ENCODE measurements around the gene AMD1.

The AMD1 gene

DNA sequence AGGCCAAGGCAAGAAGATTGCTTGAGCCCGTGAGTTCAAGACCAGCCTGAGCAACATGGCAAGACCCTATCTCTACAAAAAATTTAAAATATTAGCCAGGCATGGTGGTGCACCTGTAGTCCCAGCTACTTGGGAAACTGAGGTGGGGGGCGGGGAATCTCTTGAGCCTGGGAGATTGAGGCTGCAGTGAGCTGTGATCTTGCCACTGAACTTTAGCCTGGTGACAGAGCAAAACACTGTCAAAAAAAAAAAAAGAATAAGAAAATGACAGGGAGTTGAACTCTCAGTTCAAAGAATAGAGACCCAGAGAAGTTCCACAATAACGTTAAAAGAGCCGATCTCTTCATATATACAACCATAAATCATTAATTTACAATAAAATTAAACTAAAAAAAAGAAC, 24.8 kb upstream of the AMD1 start:
- H3K4me3 ChIP-seq (ENCODE audit: low read depth, low read length): no peak overlapping the region
- TF ChIP-seq, protein P1, sequence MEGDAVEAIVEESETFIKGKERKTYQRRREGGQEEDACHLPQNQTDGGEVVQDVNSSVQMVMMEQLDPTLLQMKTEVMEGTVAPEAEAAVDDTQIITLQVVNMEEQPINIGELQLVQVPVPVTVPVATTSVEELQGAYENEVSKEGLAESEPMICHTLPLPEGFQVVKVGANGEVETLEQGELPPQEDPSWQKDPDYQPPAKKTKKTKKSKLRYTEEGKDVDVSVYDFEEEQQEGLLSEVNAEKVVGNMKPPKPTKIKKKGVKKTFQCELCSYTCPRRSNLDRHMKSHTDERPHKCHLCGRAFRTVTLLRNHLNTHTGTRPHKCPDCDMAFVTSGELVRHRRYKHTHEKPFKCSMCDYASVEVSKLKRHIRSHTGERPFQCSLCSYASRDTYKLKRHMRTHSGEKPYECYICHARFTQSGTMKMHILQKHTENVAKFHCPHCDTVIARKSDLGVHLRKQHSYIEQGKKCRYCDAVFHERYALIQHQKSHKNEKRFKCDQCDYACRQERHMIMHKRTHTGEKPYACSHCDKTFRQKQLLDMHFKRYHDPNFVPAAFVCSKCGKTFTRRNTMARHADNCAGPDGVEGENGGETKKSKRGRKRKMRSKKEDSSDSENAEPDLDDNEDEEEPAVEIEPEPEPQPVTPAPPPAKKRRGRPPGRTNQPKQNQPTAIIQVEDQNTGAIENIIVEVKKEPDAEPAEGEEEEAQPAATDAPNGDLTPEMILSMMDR (conservative IDR thresholded peaks at IDR 0.05; ENCODE audit: low read depth, low read length): no peak
- no peak for DNase-seq (ENCODE audit: low read depth)

DNA sequence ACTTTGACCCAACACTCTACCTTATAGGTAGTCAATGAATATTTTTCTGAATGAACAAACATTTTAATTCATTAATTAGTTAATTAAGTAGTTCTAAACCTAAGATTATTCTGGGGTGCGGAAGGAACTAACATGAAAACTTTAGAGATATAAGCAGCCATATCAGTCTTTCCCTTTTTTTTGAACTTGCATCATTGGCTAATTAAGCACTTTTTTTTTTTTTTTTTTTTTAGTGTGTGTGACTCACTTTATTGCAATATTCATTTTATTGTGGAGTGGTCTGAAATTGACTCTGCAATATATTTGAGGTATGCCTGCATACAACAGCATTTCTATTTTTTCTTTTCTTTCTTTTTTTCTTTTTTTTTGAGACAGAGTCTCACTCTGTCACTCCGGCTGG, 21.8 kb upstream of the AMD1 start:
- H3K4me3 ChIP-seq (ENCODE audit: low read depth, low read length): no peak overlapping the region
- TF ChIP-seq, protein P1 (conservative IDR thresholded peaks at IDR 0.05; ENCODE audit: low read depth, low read length): no peak
- DNase-seq (ENCODE audit: low read depth): no peak

DNA sequence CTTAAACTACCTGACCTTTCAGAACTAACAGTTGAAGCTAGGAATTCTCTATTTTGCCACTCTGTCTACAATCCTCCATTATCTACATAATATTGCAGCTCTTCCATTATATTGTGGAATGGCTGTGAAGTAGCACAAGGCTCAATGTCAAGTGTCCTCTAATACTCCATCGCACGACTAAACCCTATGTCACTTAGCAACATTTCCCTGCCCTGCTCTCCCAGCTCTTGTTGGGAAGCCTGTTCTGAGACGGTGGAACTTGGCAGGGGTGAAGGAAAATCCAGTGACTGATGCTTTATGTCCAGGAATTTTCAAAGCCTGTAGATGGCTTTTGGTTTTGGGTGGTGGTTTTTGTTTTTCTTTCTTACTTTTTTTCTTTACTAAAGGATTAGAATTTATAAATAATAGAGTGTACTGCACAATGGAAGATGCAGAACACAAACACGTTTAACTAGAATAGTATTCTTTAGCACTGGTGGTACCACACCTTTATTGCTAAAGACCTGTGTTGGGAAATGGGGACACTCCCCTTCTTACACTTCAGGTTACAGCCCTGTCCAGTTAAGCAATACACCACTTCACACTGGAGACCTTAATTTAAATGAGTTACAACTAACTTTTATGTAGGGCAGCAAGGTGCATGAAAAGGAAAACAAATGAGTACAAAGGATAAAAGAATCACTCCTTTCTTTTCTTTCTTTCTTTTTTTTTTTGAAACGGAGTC, 20.7 kb upstream of the AMD1 start:
- TF ChIP-seq, protein P1 (conservative IDR thresholded peaks at IDR 0.05; ENCODE audit: low read depth, low read length): no peak
- DNase-seq (ENCODE audit: low read depth): no peak
- no peak overlapping the region for H3K4me3 ChIP-seq (ENCODE audit: low read depth, low read length)

DNA sequence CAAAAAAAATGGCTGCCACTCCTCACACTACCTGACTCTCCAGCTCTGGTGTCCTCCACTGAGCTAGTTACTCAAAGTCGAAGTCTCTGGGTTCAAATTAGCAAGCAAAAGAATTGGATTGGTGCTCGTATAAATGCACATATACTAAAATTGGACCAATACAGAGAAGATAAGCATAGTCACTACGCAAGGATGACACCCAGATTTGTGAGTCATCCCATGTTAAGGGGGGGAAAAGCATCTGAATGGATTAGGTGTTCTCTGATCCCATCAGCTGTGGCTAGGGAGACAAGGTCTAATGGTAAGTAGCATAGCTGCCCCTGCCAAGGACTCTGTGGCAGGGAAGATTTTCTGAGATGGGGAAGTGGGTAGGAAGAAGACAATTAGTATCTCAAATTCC, 18.3 kb upstream of the AMD1 start:
- TF ChIP-seq, protein P1 (conservative IDR thresholded peaks at IDR 0.05; ENCODE audit: low read depth, low read length): no peak
- DNase-seq (ENCODE audit: low read depth): no peak

DNA sequence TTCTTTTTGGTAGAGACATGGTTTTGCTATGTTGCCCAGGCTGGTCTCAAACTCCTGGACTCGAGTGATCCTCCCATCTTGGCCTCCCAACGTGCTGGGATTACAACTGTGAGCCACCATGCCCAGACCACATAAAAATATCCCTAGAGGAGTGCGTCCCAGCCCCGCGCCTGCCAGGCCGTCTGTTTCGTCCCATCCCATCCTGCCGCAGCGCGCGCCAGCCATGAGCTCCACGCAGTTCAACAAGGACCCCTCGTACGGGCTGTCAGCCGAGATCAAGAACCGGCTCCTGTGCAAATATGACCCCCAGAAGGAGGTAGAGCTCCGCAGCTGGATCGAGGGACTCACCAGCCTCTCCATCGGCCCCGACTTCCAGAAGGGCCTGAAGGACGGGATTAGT, 16.6 kb upstream of the AMD1 start:
- DNase-seq (ENCODE audit: low read depth): no peak
- H3K4me3 ChIP-seq (ENCODE audit: low read depth, low read length): no peak overlapping the region
- TF ChIP-seq, protein P1 (conservative IDR thresholded peaks at IDR 0.05; ENCODE audit: low read depth, low read length): no peak

More for the DNA sequence above, 18.3 kb upstream of the AMD1 start:
- no peak overlapping the region for H3K4me3 ChIP-seq (ENCODE audit: low read depth, low read length)

DNA sequence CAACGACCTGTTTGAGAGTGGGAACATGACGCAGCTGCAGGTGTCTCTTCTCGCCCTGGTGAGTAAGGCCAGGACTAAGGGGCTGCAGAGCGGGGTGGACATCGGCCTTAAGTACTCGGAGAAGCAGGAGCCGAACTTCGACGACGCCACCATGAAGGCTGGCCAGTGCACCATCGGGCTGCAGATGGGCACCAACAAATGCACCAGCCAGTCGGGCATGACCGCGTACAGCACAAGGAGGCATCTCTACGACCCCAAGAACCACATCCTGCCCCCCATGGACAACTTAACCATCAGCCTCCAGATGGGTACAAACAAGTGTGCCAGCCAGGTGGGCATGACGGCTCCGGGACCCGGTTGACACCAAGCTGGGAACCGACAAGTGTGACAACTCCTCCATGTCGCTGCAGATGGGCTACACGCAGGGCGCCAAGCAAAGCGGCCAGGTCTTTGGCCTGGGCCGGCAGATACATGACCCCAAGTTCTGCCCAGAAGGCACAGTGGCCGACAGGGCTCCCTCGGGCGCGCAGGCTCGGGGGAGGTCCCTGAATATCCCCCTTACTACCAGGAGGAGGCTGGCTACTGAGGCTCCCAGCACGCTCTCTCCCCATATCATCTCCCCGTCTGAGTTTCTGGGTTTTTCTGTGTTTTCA, 15.9 kb upstream of the AMD1 start:
- DNase-seq (ENCODE audit: low read depth): no peak
- TF ChIP-seq, protein P1 (conservative IDR thresholded peaks at IDR 0.05; ENCODE audit: low read depth, low read length): no peak
- no peak overlapping the region for H3K4me3 ChIP-seq (ENCODE audit: low read depth, low read length)
